ENCODE results near the gene OR6P1.

Gene OR6P1

GRCh38 chr1:158520955-158521665 is 49.3 kb downstream of the OR6P1 start:
- TF ChIP-seq, protein P1, sequence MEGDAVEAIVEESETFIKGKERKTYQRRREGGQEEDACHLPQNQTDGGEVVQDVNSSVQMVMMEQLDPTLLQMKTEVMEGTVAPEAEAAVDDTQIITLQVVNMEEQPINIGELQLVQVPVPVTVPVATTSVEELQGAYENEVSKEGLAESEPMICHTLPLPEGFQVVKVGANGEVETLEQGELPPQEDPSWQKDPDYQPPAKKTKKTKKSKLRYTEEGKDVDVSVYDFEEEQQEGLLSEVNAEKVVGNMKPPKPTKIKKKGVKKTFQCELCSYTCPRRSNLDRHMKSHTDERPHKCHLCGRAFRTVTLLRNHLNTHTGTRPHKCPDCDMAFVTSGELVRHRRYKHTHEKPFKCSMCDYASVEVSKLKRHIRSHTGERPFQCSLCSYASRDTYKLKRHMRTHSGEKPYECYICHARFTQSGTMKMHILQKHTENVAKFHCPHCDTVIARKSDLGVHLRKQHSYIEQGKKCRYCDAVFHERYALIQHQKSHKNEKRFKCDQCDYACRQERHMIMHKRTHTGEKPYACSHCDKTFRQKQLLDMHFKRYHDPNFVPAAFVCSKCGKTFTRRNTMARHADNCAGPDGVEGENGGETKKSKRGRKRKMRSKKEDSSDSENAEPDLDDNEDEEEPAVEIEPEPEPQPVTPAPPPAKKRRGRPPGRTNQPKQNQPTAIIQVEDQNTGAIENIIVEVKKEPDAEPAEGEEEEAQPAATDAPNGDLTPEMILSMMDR (IDR thresholded peaks at IDR 0.05; ENCODE audit: extremely low read depth, missing control alignments) = no peak
- no peak for DNase-seq (ENCODE audit: low spot score)

GRCh38 chr1:158520021-158520420 is 50.4 kb downstream of the OR6P1 start:
- DNase-seq (ENCODE audit: low spot score) = no peak
- TF ChIP-seq, protein P1 (IDR thresholded peaks at IDR 0.05; ENCODE audit: extremely low read depth, missing control alignments) = no peak

- DNase-seq (ENCODE audit: low spot score) = no peak
- TF ChIP-seq, protein P1 (IDR thresholded peaks at IDR 0.05; ENCODE audit: extremely low read depth, missing control alignments) = no peak
These were observed 53.4 kb downstream of the OR6P1 start for GRCh38 chr1:158516966-158517365.

Measured in GM20000 (cell line).